Gastroesophageal sphincter (tissue), 3 donors: ENCODE data around the gene TRAM2.

Source experiments
- POLR2A ChIP-seq, 2 donors: fragments of 450-650 bp; IDR thresholded peaks; one replicate each; pipeline ENCODE4 v1.6.1; 2017; ENCODE audit warnings: antibody characterized with exemption in 2 of 2, mild to moderate bottlenecking in 2 of 2, moderate library complexity in 1 of 2
- TF ChIP-seq, protein P1 (sequence below), 4 experiments: fragments of 200-600 bp in 2 of 4; fragments of 450-650 bp in 2 of 4; sonication (generic) in 1 of 4; IDR thresholded peaks; one replicate each; pipeline ENCODE4 v1.5.1; 2017 to 2019; ENCODE audit warnings: antibody characterized with exemption in 4 of 4, mild to moderate bottlenecking in 2 of 4, moderate library complexity in 2 of 4

DNA sequence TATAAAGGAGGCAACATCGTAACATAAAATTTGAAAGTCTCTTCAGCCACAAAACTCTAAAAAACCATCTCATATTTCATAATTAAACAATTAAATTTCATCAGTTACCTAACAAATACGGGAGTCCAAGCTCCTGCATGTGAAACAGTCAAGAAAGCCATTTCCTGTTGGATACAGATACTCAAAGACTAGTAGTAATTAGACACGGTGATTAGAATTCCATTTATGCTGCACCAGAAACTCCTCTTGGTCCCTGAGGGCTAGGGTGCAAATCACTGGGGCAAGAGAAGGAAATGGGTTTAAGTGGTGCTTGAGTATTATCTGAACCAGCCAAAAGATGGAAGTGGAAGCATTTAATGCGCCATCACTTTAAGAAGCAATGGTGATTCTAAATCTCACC is 27.4 kb downstream of the TRAM2 start:
- TF ChIP-seq, protein P1, sequence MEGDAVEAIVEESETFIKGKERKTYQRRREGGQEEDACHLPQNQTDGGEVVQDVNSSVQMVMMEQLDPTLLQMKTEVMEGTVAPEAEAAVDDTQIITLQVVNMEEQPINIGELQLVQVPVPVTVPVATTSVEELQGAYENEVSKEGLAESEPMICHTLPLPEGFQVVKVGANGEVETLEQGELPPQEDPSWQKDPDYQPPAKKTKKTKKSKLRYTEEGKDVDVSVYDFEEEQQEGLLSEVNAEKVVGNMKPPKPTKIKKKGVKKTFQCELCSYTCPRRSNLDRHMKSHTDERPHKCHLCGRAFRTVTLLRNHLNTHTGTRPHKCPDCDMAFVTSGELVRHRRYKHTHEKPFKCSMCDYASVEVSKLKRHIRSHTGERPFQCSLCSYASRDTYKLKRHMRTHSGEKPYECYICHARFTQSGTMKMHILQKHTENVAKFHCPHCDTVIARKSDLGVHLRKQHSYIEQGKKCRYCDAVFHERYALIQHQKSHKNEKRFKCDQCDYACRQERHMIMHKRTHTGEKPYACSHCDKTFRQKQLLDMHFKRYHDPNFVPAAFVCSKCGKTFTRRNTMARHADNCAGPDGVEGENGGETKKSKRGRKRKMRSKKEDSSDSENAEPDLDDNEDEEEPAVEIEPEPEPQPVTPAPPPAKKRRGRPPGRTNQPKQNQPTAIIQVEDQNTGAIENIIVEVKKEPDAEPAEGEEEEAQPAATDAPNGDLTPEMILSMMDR (IDR thresholded peaks at IDR 0.05): no peak
- TF ChIP-seq POLR2A (IDR thresholded peaks at IDR 0.05): no peak
